GM19043 (cell line): ENCODE results near the gene KRTAP29-1.

Experiments used
- ATAC-seq: cut with Tn5 transposase; IDR thresholded peaks from one replicate; pipeline ENCODE4 v1.9.1; 2021; ENCODE audit warnings: low read depth; ENCODE audit not compliant: unreplicated experiment

Gene KRTAP29-1

GRCh38 chr17:41254861-41255260, 47.8 kb downstream of the KRTAP29-1 start:
- no peak for ATAC-seq
